Fibroblast of lung (primary cell): ENCODE data around the gene DNAH1. TPM values are rescaled to one million over a fixed set of nuclear protein-coding genes. Genes with fewer than 3 reads are reported as not detected.

Experiments
- DNase-seq, 2 donors: peaks; one replicate each; pipeline versions ENCODE4 v3.0.0 to v3.0.0-alpha.2; 2010; ENCODE audit warnings: low read depth in 2 of 2
- H2AFZ ChIP-seq: 2 replicates; pipeline ENCODE4 v1.5.1; 2012; ENCODE audit warnings: low read length, control low read depth, inconsistent platforms
- H3K27ac ChIP-seq: 2 replicates; pipeline ENCODE4 v1.5.1; 2011; ENCODE audit warnings: low read length, control low read depth; ENCODE audit not compliant: insufficient read depth
- H3K27me3 ChIP-seq: 2 replicates; pipeline ENCODE4 v1.5.1; 2011; ENCODE audit warnings: mild to moderate bottlenecking, low read length; ENCODE audit not compliant: control insufficient read depth, insufficient read depth
- H3K36me3 ChIP-seq: 2 replicates; pipeline ENCODE4 v1.5.1; 2011; ENCODE audit warnings: low read length; ENCODE audit not compliant: control insufficient read depth, insufficient read depth
- H3K4me1 ChIP-seq: 2 replicates; pipeline ENCODE4 v1.5.1; 2011; ENCODE audit warnings: low read length; ENCODE audit not compliant: control insufficient read depth, insufficient read depth; ENCODE audit errors: extremely low read depth
- H3K4me2 ChIP-seq: 2 replicates; pipeline ENCODE4 v1.5.1; 2011; ENCODE audit warnings: low read length, control low read depth; ENCODE audit not compliant: insufficient read depth; ENCODE audit errors: extremely low read depth
- H3K4me3 ChIP-seq, 4 experiments: fragments of 200-600 bp in 1 of 4; sonication (generic) in 1 of 4; replicated peaks in 1 of 4; 2 replicates each; pipeline ENCODE4 v1.5.1; 2011 to 2016; ENCODE audit warnings: low read length in 4 of 4, low read depth in 3 of 4, mild to moderate bottlenecking in 3 of 4, control low read depth in 2 of 4, inconsistent platforms in 1 of 4, mixed read lengths in 1 of 4; ENCODE audit not compliant: insufficient read depth in 1 of 4; ENCODE audit errors: control extremely low read depth in 1 of 4
- H3K79me2 ChIP-seq: 2 replicates; pipeline ENCODE4 v1.5.1; 2012; ENCODE audit warnings: mild to moderate bottlenecking, low read length, inconsistent platforms; ENCODE audit not compliant: control insufficient read depth, insufficient read depth
- H3K9ac ChIP-seq: 2 replicates; pipeline ENCODE4 v1.5.1; 2011; ENCODE audit warnings: mild to moderate bottlenecking, low read length, control low read depth; ENCODE audit not compliant: insufficient read depth
- H3K9me3 ChIP-seq: 2 replicates; pipeline ENCODE4 v1.5.1; 2012; ENCODE audit warnings: low read depth, low read length; ENCODE audit not compliant: control insufficient read depth, insufficient read depth
- H4K20me1 ChIP-seq: 2 replicates; pipeline ENCODE4 v1.5.1; 2011; ENCODE audit warnings: low read length; ENCODE audit not compliant: control insufficient read depth, insufficient read depth; ENCODE audit errors: extremely low read depth
- EZH2 ChIP-seq: IDR thresholded peaks from 2 replicates; pipeline ENCODE4 v1.5.1; 2012; ENCODE audit warnings: low read length, control low read depth, mild to moderate bottlenecking; ENCODE audit errors: missing control alignments
- polyA plus RNA-seq, 2 donors: library from polyadenylated mRNA; depleted of rRNA in 1 of 2; stranded (reverse) in 1 of 2; unstranded in 1 of 2; fragments of >200 nt; gene quantifications; 2 replicates each; pipeline ENCODE4 v1.2.1, GENCODE V29; 2011 to 2012; ENCODE audit warnings: missing spikeins in 1 of 2
- total RNA-seq: library from RNA; depleted of rRNA; stranded (reverse); fragments of >200 nt; gene quantifications from 2 replicates; pipeline ENCODE4 v1.2.1, GENCODE V29; 2014
- TF ChIP-seq, protein P1 (sequence below), 2 donors: IDR thresholded peaks in 1 of 2; conservative IDR thresholded peaks in 1 of 2; 1 replicate in 1 of 2; 2 replicates in 1 of 2; pipeline ENCODE4 v1.5.1; 2011 to 2012; ENCODE audit warnings: low read length in 2 of 2, control low read depth in 1 of 2, inconsistent platforms in 1 of 2, low read depth in 1 of 2, mild to moderate bottlenecking in 1 of 2

DNAH1 gene
- total and polyA plus RNA-seq, 2 donors (not counting 1 experiment from before 2014, with no cell fraction given) = 1.9 to 3.0 TPM

- TF ChIP-seq EZH2 = no peak
- TF ChIP-seq, protein P1, sequence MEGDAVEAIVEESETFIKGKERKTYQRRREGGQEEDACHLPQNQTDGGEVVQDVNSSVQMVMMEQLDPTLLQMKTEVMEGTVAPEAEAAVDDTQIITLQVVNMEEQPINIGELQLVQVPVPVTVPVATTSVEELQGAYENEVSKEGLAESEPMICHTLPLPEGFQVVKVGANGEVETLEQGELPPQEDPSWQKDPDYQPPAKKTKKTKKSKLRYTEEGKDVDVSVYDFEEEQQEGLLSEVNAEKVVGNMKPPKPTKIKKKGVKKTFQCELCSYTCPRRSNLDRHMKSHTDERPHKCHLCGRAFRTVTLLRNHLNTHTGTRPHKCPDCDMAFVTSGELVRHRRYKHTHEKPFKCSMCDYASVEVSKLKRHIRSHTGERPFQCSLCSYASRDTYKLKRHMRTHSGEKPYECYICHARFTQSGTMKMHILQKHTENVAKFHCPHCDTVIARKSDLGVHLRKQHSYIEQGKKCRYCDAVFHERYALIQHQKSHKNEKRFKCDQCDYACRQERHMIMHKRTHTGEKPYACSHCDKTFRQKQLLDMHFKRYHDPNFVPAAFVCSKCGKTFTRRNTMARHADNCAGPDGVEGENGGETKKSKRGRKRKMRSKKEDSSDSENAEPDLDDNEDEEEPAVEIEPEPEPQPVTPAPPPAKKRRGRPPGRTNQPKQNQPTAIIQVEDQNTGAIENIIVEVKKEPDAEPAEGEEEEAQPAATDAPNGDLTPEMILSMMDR (conservative IDR thresholded peaks at IDR 0.05 in 1 of 2, IDR thresholded peaks at IDR 0.05 in 1 of 2; ENCODE audit: low read depth in 1 of 2, low read length in 2 of 2) = no peak
- DNase-seq = no peak
- Histone ChIP-seq H3K9me3 (no peaks in the 10 kb centered on the region), H2AFZ (no peak overlapping the region), H4K20me1 (no peaks in the 10 kb centered on the region), H3K9ac (no peak overlapping the region), H3K79me2 (no peaks in the 10 kb centered on the region), H3K36me3 (no peaks in the 10 kb centered on the region), H3K4me1 (no peaks in the 10 kb centered on the region), H3K27ac (no peak overlapping the region), H3K4me3 (no peak overlapping the region), H3K27me3 (no peaks in the 10 kb centered on the region), H3K4me2 (no peak overlapping the region)
Observed at GRCh38 chr3:52374173-52374572, 58.1 kb downstream of the DNAH1 start.

DNA sequence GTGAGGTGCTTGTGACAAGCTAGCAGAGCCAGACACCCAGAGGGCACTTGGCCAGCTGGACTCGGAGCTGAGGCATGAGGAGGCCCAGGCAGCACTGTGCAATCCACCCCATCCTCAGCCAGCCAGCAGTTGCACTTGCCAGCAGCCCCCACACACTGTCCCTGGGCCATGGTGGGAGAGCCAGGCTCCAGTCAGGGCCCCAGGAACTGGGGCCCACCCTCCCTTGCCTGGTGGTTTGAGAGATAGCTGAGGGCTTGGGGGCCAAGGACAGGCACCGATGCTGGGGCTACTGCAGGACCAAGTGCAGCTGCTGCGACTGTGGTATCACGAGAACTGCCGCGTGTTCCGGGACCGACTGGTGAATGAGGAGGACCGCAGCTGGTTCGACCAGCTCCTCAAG lies 63.5 kb downstream of the DNAH1 start:
- Histone ChIP-seq H3K79me2 (no peaks in the 10 kb centered on the region), H3K27me3 (no peaks in the 10 kb centered on the region), H3K4me1 (no peaks in the 10 kb centered on the region), H4K20me1 (no peaks in the 10 kb centered on the region), H3K9me3 (no peaks in the 10 kb centered on the region), H3K27ac (no peak overlapping the region), H3K4me3 (no peak overlapping the region), H2AFZ (no peak overlapping the region), H3K9ac (no peak overlapping the region), H3K36me3 (no peaks in the 10 kb centered on the region), H3K4me2 (no peak overlapping the region)
- DNase-seq = no peak
- TF ChIP-seq, protein P1 (conservative IDR thresholded peaks at IDR 0.05 in 1 of 2, IDR thresholded peaks at IDR 0.05 in 1 of 2; ENCODE audit: low read depth in 1 of 2, low read length in 2 of 2) = no peak
- TF ChIP-seq EZH2 = no peak

GRCh38 chr3:52380023-52380422 lies 63.9 kb downstream of the DNAH1 start:
- Histone ChIP-seq H3K79me2 (no peaks in the 10 kb centered on the region), H2AFZ (no peak overlapping the region), H3K36me3 (no peaks in the 10 kb centered on the region), H4K20me1 (no peaks in the 10 kb centered on the region), H3K9me3 (no peaks in the 10 kb centered on the region), H3K4me1 (no peaks in the 10 kb centered on the region), H3K4me3 (no peak overlapping the region), H3K27me3 (no peaks in the 10 kb centered on the region), H3K9ac (no peak overlapping the region), H3K27ac (no peak overlapping the region), H3K4me2 (no peak overlapping the region)
- TF ChIP-seq, protein P1 (conservative IDR thresholded peaks at IDR 0.05 in 1 of 2, IDR thresholded peaks at IDR 0.05 in 1 of 2; ENCODE audit: low read depth in 1 of 2, low read length in 2 of 2) = no peak
- TF ChIP-seq EZH2 = no peak
- no peak for DNase-seq
